ENCODE results near the gene TSPAN14. TPM values are rescaled to one million over a fixed set of nuclear protein-coding genes. Genes with fewer than 3 reads are reported as not detected.
A peak's percentile ranks its signal among the peaks of the same experiment; 100 is the strongest.

TSPAN14 gene
- total RNA-seq, 1 experiment from 2014 or later, result 46.9 TPM

DNA sequence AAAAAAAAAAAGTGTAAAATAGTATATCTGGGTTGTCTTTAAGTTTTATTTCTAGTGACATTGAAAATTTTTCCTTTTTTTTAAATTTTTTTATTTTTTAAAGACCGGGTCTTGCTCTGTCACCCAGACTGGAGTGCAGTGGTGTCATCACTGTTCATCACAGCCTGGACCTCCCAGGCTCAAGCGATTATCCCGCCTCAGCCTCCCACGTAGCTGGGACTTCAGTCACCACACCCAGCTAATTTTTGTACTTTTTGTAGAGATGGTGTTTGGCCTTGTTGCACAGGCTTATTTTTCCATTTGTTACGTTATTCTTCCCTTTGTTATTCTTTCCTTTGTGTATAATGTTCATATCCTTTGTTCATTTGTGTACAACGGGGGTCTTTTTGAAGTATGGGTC lies 30.1 kb downstream of the TSPAN14 start:
- Mint-ChIP-seq H3K4me3 (ENCODE audit: unreplicated experiment) (no peak overlapping the region), H3K9me3 (ENCODE audit: unreplicated experiment) (no peaks in the 10 kb centered on the region), H3K27me3 (ENCODE audit: insufficient read depth, unreplicated experiment) (no peaks in the 10 kb centered on the region), H3K27ac (ENCODE audit: low read depth, unreplicated experiment) (peak overlapping the region; percentile 70), H3K4me1 (ENCODE audit: insufficient read depth, unreplicated experiment) (peaks cover 21% of the 10 kb centered on the region), H3K36me3 (ENCODE audit: insufficient read depth, unreplicated experiment) (peaks cover 21% of the 10 kb centered on the region)
- no peak for DNase-seq (ENCODE audit: unreplicated experiment)
- ChIA-PET CTCF (interaction anchor here (0.6 to 2.1 kb wide), 4 partner anchors 14 to 25 kb away, joined by 4 to 8 read pairs (median 6); no protein-coding TSS in a partner anchor), POLR2A (interaction anchor here (0.6 to 3.3 kb wide), 5 partner anchors 13 to 326 kb away, joined by 3 to 28 read pairs (median 4); no protein-coding TSS in a partner anchor)
- BruUV-seq (replicated peaks), result no TSS peak
- TF ChIP-seq, protein P1, sequence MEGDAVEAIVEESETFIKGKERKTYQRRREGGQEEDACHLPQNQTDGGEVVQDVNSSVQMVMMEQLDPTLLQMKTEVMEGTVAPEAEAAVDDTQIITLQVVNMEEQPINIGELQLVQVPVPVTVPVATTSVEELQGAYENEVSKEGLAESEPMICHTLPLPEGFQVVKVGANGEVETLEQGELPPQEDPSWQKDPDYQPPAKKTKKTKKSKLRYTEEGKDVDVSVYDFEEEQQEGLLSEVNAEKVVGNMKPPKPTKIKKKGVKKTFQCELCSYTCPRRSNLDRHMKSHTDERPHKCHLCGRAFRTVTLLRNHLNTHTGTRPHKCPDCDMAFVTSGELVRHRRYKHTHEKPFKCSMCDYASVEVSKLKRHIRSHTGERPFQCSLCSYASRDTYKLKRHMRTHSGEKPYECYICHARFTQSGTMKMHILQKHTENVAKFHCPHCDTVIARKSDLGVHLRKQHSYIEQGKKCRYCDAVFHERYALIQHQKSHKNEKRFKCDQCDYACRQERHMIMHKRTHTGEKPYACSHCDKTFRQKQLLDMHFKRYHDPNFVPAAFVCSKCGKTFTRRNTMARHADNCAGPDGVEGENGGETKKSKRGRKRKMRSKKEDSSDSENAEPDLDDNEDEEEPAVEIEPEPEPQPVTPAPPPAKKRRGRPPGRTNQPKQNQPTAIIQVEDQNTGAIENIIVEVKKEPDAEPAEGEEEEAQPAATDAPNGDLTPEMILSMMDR (IDR thresholded peaks at IDR 0.05; ENCODE audit: unreplicated experiment), result no peak
- intact Hi-C loops (cut with micrococcal nuclease), result no loop called here

DNA sequence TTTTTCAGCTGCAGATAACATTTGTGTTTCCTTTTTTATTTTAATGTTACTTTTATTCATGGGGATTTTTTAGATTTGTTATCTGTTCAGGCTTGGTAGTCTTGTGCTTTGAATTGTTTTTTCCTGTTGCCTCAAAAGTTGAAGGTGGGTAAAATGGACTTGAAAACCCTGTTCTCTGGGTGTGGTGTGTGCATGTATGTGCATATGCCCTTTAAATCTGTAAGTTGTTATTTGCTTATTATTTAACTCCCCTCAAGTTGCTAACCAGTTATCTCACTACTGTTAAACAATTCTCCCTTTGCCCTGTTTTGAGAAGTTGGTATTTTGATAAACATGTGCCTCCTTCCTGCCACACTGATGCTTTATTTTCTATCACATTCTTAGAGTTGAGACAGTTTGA lies 30.6 kb downstream of the TSPAN14 start:
- BruUV-seq (replicated peaks), result no TSS peak
- intact Hi-C loops (cut with micrococcal nuclease), result no loop called here
- Mint-ChIP-seq H3K4me1 (ENCODE audit: insufficient read depth, unreplicated experiment) (peaks cover 22% of the 10 kb centered on the region), H3K9me3 (ENCODE audit: unreplicated experiment) (no peaks in the 10 kb centered on the region), H3K4me3 (ENCODE audit: unreplicated experiment) (no peak overlapping the region), H3K27me3 (ENCODE audit: insufficient read depth, unreplicated experiment) (no peaks in the 10 kb centered on the region), H3K27ac (ENCODE audit: low read depth, unreplicated experiment) (peak overlapping the region; percentile 70), H3K36me3 (ENCODE audit: insufficient read depth, unreplicated experiment) (peaks cover 26% of the 10 kb centered on the region)
- ChIA-PET CTCF (interaction anchor here (0.6 to 2.1 kb wide), 4 partner anchors 14 to 24 kb away, joined by 4 to 8 read pairs (median 6); no protein-coding TSS in a partner anchor), POLR2A (interaction anchor here (0.6 to 3.3 kb wide), 4 partner anchors 13 to 327 kb away, joined by 3 to 28 read pairs (median 4); no protein-coding TSS in a partner anchor)
- no peak for DNase-seq (ENCODE audit: unreplicated experiment)
- TF ChIP-seq, protein P1 (IDR thresholded peaks at IDR 0.05; ENCODE audit: unreplicated experiment), result no peak

DNA sequence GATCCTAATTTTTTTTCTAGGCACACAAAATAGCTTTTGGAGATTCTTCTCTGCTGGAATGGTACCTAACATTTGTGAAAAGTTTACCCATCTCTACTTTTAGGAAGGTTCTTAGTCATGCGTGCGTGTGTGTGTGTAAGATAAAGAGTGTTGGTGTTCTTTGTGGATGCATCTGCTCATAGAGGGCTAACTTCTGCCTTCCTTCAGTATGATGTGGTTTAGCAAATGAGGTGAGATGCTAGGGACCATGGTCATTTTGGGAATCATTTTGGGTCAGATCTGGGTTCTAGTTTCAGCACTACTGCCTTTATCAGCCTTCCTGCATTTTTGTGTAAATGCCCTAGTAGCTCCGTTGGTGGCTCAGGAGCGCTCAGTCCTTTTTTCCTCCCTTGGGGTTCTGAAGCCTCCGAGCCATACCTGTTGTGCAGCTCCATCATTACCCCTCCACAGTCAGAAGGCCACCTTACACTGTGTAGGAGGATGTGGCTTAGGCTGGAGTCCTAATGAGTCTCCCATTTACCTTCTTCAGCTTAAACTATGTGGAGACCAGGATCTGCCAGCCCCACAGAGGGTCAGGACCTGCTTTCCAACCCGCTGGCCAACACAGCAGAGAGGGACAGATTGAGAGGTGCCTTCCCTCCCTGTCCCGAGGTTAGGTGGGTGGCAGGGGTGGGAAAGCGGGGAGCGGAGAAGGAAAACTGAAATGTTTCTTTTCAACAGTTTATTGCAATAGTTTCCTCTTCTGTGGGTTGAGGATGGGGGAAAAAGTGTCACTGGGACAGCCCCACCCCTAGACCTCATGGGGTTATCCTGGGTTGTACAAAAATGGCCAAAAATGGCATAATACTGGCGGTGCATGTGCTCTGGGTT lies 31.2 kb downstream of the TSPAN14 start:
- Mint-ChIP-seq H3K4me1 (ENCODE audit: insufficient read depth, unreplicated experiment) (peaks cover 29% of the 10 kb centered on the region), H3K4me3 (ENCODE audit: unreplicated experiment) (no peak overlapping the region), H3K27me3 (ENCODE audit: insufficient read depth, unreplicated experiment) (no peaks in the 10 kb centered on the region), H3K9me3 (ENCODE audit: unreplicated experiment) (no peaks in the 10 kb centered on the region), H3K36me3 (ENCODE audit: insufficient read depth, unreplicated experiment) (peaks cover 32% of the 10 kb centered on the region), H3K27ac (ENCODE audit: low read depth, unreplicated experiment) (no peak overlapping the region)
- no peak for DNase-seq (ENCODE audit: unreplicated experiment)
- CTCF ChIA-PET, result interaction anchor here (0.6 to 2.1 kb wide), 3 partner anchors 13 to 110 kb away, joined by 5 to 8 read pairs (median 7); no protein-coding TSS in a partner anchor
- BruUV-seq (replicated peaks), result no TSS peak
- intact Hi-C loops (cut with micrococcal nuclease), result no loop called here
- POLR2A ChIA-PET, result interaction anchor here (0.6 to 3.3 kb wide), 4 partner anchors 12 to 327 kb away, joined by 3 to 28 read pairs (median 4); no protein-coding TSS in a partner anchor
- TF ChIP-seq, protein P1 (IDR thresholded peaks at IDR 0.05; ENCODE audit: unreplicated experiment), result no peak
